Thoracic aorta (tissue), 2 donors: Measurements from ENCODE around the gene CRYBA2. TPM values are rescaled to one million over a fixed set of nuclear protein-coding genes. Genes with fewer than 3 reads are reported as not detected.

ENCODE experiments used
- ATAC-seq: fragments of 150-250 bp; one replicate; pipeline ENCODE4 v1.8.0; 2017; ENCODE audit warnings: low read depth; ENCODE audit not compliant: insufficient number of reproducible peaks, low FRiP score
- DNase-seq: peaks from one replicate; pipeline ENCODE4 v3.0.0-alpha.2; 2020; ENCODE audit warnings: low spot score
- H3K27ac ChIP-seq, 2 donors: fragments of 200-600 bp; sonication (generic); 1 replicate in 1 of 2; 2 replicates in 1 of 2; pipeline ENCODE4 v1.5.1; 2016; ENCODE audit warnings: mild to moderate bottlenecking in 2 of 2, moderate library complexity in 2 of 2
- H3K27me3 ChIP-seq: fragments of 200-600 bp; sonication (generic); replicated peaks from 2 replicates; pipeline ENCODE4 v1.6.0; 2016; ENCODE audit warnings: mild to moderate bottlenecking; ENCODE audit not compliant: insufficient read depth
- H3K36me3 ChIP-seq: fragments of 200-600 bp; sonication (generic); one replicate; pipeline ENCODE4 v1.5.1; 2016
- H3K4me1 ChIP-seq, 2 donors: fragments of 200-600 bp; sonication (generic); 1 replicate in 1 of 2; 2 replicates in 1 of 2; pipeline versions ENCODE4 v1.5.1 to v1.6.0; 2016; ENCODE audit warnings: low read depth in 2 of 2, mild to moderate bottlenecking in 1 of 2; ENCODE audit not compliant: control insufficient read depth in 1 of 2
- H3K4me3 ChIP-seq: fragments of 200-600 bp; sonication (generic); 2 replicates; pipeline ENCODE4 v1.5.1; 2016; ENCODE audit warnings: mild to moderate bottlenecking
- H3K9me3 ChIP-seq: fragments of 200-600 bp; sonication (generic); 2 replicates; pipeline ENCODE4 v1.5.1; 2016
- CTCF ChIP-seq: fragments of 200-600 bp; sonication (generic); IDR thresholded peaks from one replicate; pipeline ENCODE4 v1.5.1; 2019; ENCODE audit warnings: antibody characterized with exemption
- total RNA-seq, 2 donors: library from RNA; depleted of rRNA; stranded (reverse); fragments of >200 nt; gene quantifications; one replicate each; pipeline versions ENCODE4 v1.1.0 to v1.2.3, GENCODE V29; 2016

The CRYBA2 gene
- not detected for total RNA-seq

GRCh38 chr2:218993345-218994315, at the start of gene CRYBA2:
Gene CRYBA2 (minus strand): TSS chr2:218993422. CDS start chr2:218993176, 246 bp downstream.
- peak within 1 kb of the TSS; percentile 67 for H3K4me3 ChIP-seq
- H3K9me3 ChIP-seq = no peaks in the 10 kb centered on the region
- H3K36me3 ChIP-seq = no peaks in the 10 kb centered on the region
- DNase-seq = no peak
- no peak within 1 kb of the TSS for H3K27ac ChIP-seq
- ATAC-seq = no peak
- H3K4me1 ChIP-seq = peaks cover 9 to 25% of the 10 kb centered on the region in 2 donors
- no peak for TF ChIP-seq CTCF
- peaks cover 25% of the 10 kb centered on the region for H3K27me3 ChIP-seq

- no peak for ATAC-seq
- no peak for TF ChIP-seq CTCF
- peaks cover 0 to 4% of the 10 kb centered on the region in 2 donors for H3K4me1 ChIP-seq
- DNase-seq = no peak
- H3K36me3 ChIP-seq = no peaks in the 10 kb centered on the region
- H3K4me3 ChIP-seq = no peak overlapping the region
- no peaks in the 10 kb centered on the region for H3K27me3 ChIP-seq
- no peak overlapping the region for H3K27ac ChIP-seq
- H3K9me3 ChIP-seq = no peaks in the 10 kb centered on the region
These were observed 49.5 kb upstream of the CRYBA2 start for GRCh38 chr2:219042750-219043149.

- H3K4me3 ChIP-seq = no peak overlapping the region
- H3K9me3 ChIP-seq = no peaks in the 10 kb centered on the region
- no peak for DNase-seq
- ATAC-seq = no peak
- H3K36me3 ChIP-seq = no peaks in the 10 kb centered on the region
- no peak for TF ChIP-seq CTCF
- H3K27me3 ChIP-seq = no peaks in the 10 kb centered on the region
- peaks cover 0 to 4% of the 10 kb centered on the region in 2 donors for H3K4me1 ChIP-seq
- no peak overlapping the region for H3K27ac ChIP-seq
These were observed 48.9 kb upstream of the CRYBA2 start for GRCh38 chr2:219042157-219042556.

- no peak within 1 kb of the TSS for H3K27ac ChIP-seq
- ATAC-seq (no peak), DNase-seq (no peak)
- no peak for TF ChIP-seq CTCF
- H3K4me3 ChIP-seq = peak within 1 kb of the TSS; percentile 39
- H3K4me1 ChIP-seq = peaks cover 0 to 4% of the 10 kb centered on the region in 2 donors
- no peaks in the 10 kb centered on the region for H3K36me3 ChIP-seq
- H3K27me3 ChIP-seq = no peaks in the 10 kb centered on the region
- no peaks in the 10 kb centered on the region for H3K9me3 ChIP-seq
These were observed 48.0 kb upstream of the CRYBA2 start, which contains the start of gene CFAP65 for GRCh38 chr2:219041252-219041651. Gene CFAP65 (minus strand): TSS chr2:219041516. CDS start chr2:219039048, 2,468 bp downstream.

- Histone ChIP-seq H3K4me1 (peaks cover 0 to 4% of the 10 kb centered on the region in 2 donors), H3K9me3 (no peaks in the 10 kb centered on the region), H3K27ac (no peak overlapping the region), H3K36me3 (no peaks in the 10 kb centered on the region), H3K4me3 (no peak overlapping the region), H3K27me3 (no peaks in the 10 kb centered on the region)
- no peak for TF ChIP-seq CTCF
- no peak for DNase-seq
- ATAC-seq = no peak
These were observed 45.4 kb upstream of the CRYBA2 start for GRCh38 chr2:219038600-219038999.
